Lung (tissue), 12 donors: ENCODE data around the gene NACA. TPM values are rescaled to one million over a fixed set of nuclear protein-coding genes. Genes with fewer than 3 reads are reported as not detected.
"Not testable (repeated sequence)": the region's sequence is repeated elsewhere in the genome, so short reads cannot be mapped to it uniquely, and the experiment has no call there.

Experiments
- ATAC-seq: fragments of 200-7000 bp; cut with Tn5 transposase; one replicate; pipeline ENCODE4 v1.9.1; 2020; ENCODE audit warnings: moderate number of reproducible peaks; ENCODE audit not compliant: insufficient read depth, low FRiP score
- DNase-seq, 3 donors: peaks; one replicate each; pipeline ENCODE4 v3.0.0-alpha.2; 2013 to 2017
- H3K27ac ChIP-seq, 2 donors: one replicate each; pipeline ENCODE4 v1.5.1; 2013; ENCODE audit warnings: mild to moderate bottlenecking in 2 of 2, moderate library complexity in 2 of 2, control low read depth in 1 of 2, inconsistent platforms in 1 of 2, low read depth in 1 of 2, low read length in 1 of 2
- H3K27me3 ChIP-seq, 3 donors: one replicate each; pipeline ENCODE4 v1.5.1; 2013; ENCODE audit warnings: low read length in 2 of 3; ENCODE audit not compliant: control insufficient read depth in 3 of 3, insufficient read depth in 3 of 3
- H3K36me3 ChIP-seq, 4 donors: one replicate each; pipeline ENCODE4 v1.5.1; 2013; ENCODE audit warnings: low read length in 4 of 4, mild to moderate bottlenecking in 1 of 4, moderate library complexity in 1 of 4; ENCODE audit not compliant: control insufficient read depth in 4 of 4, insufficient read depth in 4 of 4
- H3K4me1 ChIP-seq, 5 donors: one replicate each; pipeline ENCODE4 v1.5.1; 2013; ENCODE audit warnings: low read length in 5 of 5, mild to moderate bottlenecking in 2 of 5, moderate library complexity in 1 of 5; ENCODE audit not compliant: control insufficient read depth in 5 of 5, insufficient read depth in 5 of 5
- H3K4me3 ChIP-seq: one replicate; pipeline ENCODE4 v1.5.1; 2013; ENCODE audit warnings: mild to moderate bottlenecking, control low read depth, moderate library complexity
- H3K9ac ChIP-seq, 2 donors: one replicate each; pipeline ENCODE4 v1.5.1; 2013; ENCODE audit warnings: low read length in 2 of 2, control low read depth in 1 of 2; ENCODE audit not compliant: insufficient read depth in 1 of 2
- H3K9me3 ChIP-seq, 4 donors: one replicate each; pipeline ENCODE4 v1.5.1; 2013; ENCODE audit warnings: low read length in 3 of 4, mild to moderate bottlenecking in 1 of 4, moderate library complexity in 1 of 4; ENCODE audit not compliant: control insufficient read depth in 4 of 4, insufficient read depth in 3 of 4
- CTCF ChIP-seq: IDR thresholded peaks from 2 replicates; pipeline ENCODE4 v1.5.1; 2012; ENCODE audit warnings: mild to moderate bottlenecking; ENCODE audit errors: control extremely low read depth, extremely low read depth
- WGBS, 2 donors: extraction: QIAGEN DNeasy Blood & Tissue Kit; methylation state at CpG; one replicate each; pipeline ENCODE4 v1.1.7; 2013; 5-methylcytosine and 5-hydroxymethylcytosine counted together
- polyA plus RNA-seq, 2 donors: library from polyadenylated mRNA; stranded (reverse); fragments of 200-250 nt; gene quantifications; one replicate each; pipeline ENCODE4 v1.2.1, GENCODE V29; 2013
- total RNA-seq, 2 donors: library from RNA; depleted of rRNA in 1 of 2; stranded (reverse); fragments of >200 nt in 1 of 2; gene quantifications; one replicate each; pipeline ENCODE4 v1.2.1, GENCODE V29; 2014 to 2021
- donor health status: control.
- donor health status: control.
- donor health status: Bipolar disorder and iron deficiency.
- donor health status: healthy.
- donor health status: DM: yes; HTN: yes; CAD: no.

Gene NACA
- total and polyA plus RNA-seq, 4 donors, result 488 to 1,734 (median 1,161) TPM

DNA sequence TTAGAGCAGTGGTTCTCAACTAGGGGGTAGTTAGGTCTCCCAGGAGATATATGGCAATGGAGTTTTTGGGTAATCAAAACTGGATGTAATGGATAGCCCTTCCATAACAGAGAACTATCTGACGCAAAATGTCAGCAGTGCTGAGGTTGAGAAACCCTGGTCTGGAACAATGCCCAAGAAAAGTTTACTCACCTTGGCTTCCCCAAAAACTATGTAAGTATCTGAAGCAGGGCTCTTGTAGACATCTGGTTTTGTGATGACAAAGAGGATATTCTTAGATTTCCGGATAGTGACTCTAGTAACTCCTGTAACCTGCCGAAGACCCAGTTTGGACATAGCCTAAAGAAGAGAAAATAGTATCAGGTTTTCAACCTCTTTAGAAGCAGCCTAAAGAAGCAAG, 11.8 kb downstream of the NACA start:
- TF ChIP-seq CTCF, result no peak
- Histone ChIP-seq H3K36me3 (peaks cover 25 to 35% (median 30%) of the 10 kb centered on the region in 4 donors), H3K4me1 (peaks cover 0 to 6% (median 3%) of the 10 kb centered on the region in 5 donors), H3K9me3 (no peaks in the 10 kb centered on the region), H3K4me3 (no peak overlapping the region), H3K27me3 (no peaks in the 10 kb centered on the region), H3K9ac (no peak overlapping the region), H3K27ac (no peak overlapping the region)
- WGBS, 2 donors, result 47 to 62% methylated on average over 3 of the region's 3 CpGs
- ATAC-seq (no peak), DNase-seq (no peak)

DNA sequence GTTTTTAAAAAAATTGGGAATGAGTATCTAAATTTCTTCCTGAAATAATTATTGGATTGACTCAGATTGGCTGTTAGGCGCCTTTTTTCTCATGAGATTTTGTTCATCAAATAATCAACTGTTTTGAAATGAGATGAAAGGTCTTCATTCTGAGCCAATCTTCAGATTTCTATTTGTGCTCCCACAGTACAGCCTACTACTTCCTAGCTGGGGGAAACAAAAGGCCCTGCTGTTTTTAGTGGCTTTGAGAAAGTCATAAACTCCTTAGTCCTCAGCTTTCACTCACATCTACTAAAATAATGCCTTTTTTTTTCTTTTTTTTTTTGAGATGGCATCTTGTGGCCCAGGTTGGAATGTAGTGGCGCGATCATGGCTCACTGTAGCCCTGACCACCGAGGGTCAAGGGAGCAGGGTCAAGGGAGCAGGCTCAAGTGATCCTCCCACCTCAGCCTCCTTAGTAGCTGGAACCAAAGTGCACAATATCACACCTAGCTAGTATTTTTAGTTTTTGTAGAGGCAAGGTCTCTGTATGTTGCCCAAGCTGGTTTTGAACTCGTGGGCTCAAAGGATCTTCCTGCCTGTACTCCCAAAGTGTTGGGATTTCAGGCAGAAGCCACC, 15.2 kb downstream of the NACA start:
- DNase-seq (no peak), ATAC-seq (no peak)
- TF ChIP-seq CTCF, result no peak
- Histone ChIP-seq H3K4me1 (peaks cover 0 to 1% (median 0%) of the 10 kb centered on the region in 5 donors), H3K27ac (no peak overlapping the region), H3K36me3 (peaks cover 18 to 30% (median 23%) of the 10 kb centered on the region in 4 donors), H3K9me3 (no peaks in the 10 kb centered on the region), H3K9ac (no peak overlapping the region), H3K4me3 (no peak overlapping the region), H3K27me3 (no peaks in the 10 kb centered on the region)
- WGBS, 2 donors, result 75 to 93% methylated on average over 5 of the region's 5 CpGs

- not testable (repeated sequence) for H3K27ac ChIP-seq, H3K9me3 ChIP-seq, DNase-seq, H3K9ac ChIP-seq, H3K27me3 ChIP-seq, H3K4me1 ChIP-seq, H3K4me3 ChIP-seq, H3K36me3 ChIP-seq, ATAC-seq
- 87 to 88% methylated on average over 5 of the region's 5 CpGs for WGBS, 2 donors
These were observed 20.6 kb downstream of the NACA start for GRCh38 chr12:56704522-56704921.

GRCh38 chr12:56699020-56699661, 26.0 kb downstream of the NACA start:
- H3K4me1 ChIP-seq, result no peaks in the 10 kb centered on the region
- H3K9me3 ChIP-seq, result no peaks in the 10 kb centered on the region
- ATAC-seq, result no peak
- H3K9ac ChIP-seq, result no peak overlapping the region
- H3K27ac ChIP-seq, result no peak overlapping the region
- WGBS, 2 donors, result 58 to 75% methylated on average over 3 of the region's 3 CpGs
- H3K36me3 ChIP-seq, result no peaks in the 10 kb centered on the region
- H3K27me3 ChIP-seq, result no peaks in the 10 kb centered on the region
- no peak overlapping the region for H3K4me3 ChIP-seq
- no peak for TF ChIP-seq CTCF
- no peak for DNase-seq
